ENCODE measurements around the gene ACD.
A peak's percentile ranks its signal among the peaks of the same experiment; 100 is the strongest.

Gene ACD

DNA sequence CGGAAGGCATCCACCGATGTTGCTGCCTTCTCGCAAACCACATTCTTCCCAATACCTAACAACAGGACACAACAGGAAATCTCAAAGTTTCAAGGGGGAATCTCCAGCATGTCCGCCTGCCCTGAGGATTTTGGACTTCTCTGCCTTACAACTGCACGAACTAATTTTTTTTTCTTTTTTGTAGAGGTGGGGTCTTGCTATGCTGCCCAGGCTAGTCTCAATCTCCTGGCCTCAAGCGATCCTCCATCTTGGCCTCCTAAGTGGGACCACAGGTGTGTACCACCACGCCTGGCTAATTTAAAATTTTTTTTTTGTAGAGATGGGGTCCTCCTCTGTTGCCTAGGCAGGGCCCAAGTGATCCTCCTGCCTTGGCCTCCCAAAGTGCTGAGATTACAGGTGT is 15.9 kb upstream of the ACD start:
- DNase-seq (ENCODE audit: low read depth): no peak

DNA sequence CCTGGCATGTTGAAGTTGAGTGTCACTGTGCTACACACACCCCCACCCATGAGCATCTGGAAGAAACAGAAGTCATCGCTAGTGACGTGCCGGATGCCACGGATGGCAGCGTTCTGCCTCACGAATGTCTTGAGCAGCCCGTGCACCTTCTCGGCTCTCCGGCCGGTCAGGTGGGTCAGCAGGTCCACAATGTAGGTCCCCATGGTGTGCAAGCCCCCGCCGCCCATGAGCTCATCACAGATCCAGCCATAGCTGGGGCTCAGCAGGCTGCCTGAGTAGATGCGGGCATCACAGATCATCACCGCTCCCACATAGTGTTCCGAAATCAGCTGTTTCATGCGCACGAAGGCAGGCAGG is 15.5 kb upstream of the ACD start:
- no peak for DNase-seq (ENCODE audit: low read depth)

- DNase-seq (ENCODE audit: low read depth): no peak
These were observed 15.0 kb upstream of the ACD start for GRCh38 chr16:67674851-67675578.

DNA sequence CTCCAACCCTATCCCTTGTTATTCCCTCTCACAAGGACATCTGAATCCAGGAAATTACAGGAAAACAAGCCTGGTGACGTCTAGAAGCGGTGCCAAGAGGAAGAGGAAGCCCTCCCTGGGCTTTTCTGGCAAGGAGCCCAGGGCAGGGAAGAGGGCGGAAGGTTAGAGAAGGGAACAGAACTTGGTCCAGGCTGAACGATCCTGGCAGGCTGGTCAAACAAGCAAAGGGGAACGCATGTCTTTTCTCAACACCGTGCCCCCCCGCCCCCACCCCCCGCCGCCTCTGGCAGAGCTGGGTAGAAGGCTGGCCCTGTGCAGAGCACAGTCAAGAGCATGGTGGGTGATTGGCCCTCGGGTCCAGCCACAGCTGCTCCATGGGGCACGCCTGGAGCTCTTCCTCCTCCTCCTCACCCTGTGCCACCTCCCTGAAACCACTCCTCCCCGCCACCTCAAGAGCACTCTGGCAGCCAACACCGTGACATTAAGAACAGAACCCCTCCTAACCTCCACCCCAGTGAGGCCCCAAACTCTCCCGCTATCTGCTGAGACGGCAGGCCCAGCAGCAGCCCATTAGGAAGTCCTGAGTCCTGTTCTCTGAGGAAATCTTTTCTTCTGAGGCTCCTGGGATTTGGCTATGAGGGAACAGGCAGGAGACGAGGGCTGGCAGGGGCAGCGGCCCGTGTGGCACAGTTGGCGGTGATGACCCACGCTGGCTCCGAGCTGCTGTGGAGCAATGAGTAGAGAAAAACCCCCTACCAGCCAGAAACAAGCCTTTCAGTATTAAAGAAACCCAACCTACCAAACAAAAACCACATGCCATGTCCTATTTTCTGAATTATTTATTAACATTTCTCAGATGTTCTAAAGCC is 13.9 kb upstream of the ACD start:
- DNase-seq (ENCODE audit: low read depth): peak; percentile 64

- peak; percentile 74 for DNase-seq (ENCODE audit: low read depth)
These were observed 12.9 kb upstream of the ACD start for GRCh38 chr16:67672739-67673662.

- DNase-seq (ENCODE audit: low read depth): no peak
These were observed 12.2 kb upstream of the ACD start for GRCh38 chr16:67672306-67672705.

GRCh38 chr16:67669499-67670101 is 9.5 kb upstream of the ACD start:
- no peak for DNase-seq (ENCODE audit: low read depth)

DNA sequence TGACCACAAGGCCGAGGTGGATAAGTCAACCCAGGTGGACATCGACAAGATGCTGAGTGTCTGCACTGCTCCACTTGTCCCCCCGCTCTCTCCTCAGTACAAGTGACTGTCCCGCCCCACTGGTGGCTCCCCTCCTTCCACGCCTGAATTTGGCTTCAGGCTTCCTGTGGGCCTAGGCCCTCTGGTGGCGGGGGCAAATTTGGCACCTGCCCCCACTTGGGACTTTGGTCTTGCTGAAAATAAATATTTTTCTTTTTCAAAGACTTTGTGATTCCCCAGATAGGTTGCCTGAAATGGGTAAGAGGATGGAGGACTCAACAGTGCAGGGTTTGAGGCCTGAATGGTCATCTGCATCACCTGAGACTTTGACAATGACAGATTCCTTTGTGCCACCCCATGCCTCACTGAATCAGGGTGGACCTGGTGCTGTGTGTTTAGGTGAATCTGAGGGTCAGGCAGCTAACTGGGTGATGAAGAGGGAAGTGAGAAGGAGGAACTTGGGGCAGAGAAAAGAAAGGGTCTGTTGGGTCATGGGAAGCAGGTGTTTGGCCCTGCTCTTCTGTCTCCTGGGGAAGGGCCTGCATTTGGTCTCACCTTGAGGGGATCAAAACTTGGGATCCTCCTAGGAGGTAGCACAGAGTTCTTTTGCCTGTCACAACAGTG is 8.6 kb upstream of the ACD start:
- DNase-seq (ENCODE audit: low read depth): no peak

DNA sequence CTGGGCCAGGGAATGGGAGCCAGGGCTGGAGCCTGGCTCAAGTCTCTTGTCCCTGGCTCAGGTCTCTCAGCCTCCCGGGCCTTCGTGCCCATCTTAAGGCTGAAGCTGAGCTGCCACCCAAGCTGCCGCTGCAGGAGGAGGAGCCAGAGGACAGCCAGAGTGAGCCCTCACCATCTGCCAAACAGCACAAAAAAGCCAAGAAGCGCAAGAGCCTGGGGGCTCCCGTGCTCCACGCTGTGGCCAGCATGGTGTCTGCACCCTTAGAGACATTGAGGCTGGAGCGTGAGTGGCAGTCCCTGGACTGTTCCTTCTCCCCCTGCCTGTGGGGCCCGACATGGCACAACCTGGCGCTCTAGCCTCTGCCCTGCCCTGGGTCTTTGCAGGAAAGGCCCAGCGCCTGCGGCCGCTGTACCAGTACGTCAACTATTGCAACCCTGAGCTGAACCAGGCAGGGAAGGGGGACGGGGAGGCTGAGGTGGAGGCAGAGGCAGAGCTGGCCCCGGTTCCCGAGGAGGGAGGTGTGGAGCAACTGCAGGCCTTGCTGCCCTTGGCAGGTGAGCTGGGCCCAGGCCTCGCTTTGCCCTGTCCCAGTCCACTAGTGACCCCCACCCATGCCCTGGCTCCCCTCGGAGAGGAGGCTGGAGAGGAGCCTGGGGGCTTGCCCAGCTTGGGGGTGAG is 7.9 kb upstream of the ACD start:
- peak; percentile 93 for DNase-seq (ENCODE audit: low read depth)

DNA sequence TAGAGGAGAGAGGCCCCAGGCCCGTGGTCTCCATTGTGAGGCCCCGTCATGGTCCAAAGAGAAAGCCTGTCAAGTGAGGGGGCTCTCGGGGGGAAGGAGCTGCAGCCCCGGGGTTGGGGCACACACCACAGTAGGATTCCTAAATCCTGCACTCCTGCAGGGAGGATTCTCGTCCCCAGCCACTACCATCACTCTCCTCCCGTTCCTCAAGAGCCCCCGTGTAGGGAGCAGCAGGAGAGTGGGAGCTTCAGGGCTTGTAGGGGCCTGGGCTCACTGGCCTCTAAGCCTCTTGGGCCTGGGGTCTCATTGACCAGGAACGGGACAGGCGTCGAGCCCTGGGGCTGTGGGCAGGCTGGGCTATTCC is 7.4 kb upstream of the ACD start:
- DNase-seq (ENCODE audit: low read depth): no peak

DNA sequence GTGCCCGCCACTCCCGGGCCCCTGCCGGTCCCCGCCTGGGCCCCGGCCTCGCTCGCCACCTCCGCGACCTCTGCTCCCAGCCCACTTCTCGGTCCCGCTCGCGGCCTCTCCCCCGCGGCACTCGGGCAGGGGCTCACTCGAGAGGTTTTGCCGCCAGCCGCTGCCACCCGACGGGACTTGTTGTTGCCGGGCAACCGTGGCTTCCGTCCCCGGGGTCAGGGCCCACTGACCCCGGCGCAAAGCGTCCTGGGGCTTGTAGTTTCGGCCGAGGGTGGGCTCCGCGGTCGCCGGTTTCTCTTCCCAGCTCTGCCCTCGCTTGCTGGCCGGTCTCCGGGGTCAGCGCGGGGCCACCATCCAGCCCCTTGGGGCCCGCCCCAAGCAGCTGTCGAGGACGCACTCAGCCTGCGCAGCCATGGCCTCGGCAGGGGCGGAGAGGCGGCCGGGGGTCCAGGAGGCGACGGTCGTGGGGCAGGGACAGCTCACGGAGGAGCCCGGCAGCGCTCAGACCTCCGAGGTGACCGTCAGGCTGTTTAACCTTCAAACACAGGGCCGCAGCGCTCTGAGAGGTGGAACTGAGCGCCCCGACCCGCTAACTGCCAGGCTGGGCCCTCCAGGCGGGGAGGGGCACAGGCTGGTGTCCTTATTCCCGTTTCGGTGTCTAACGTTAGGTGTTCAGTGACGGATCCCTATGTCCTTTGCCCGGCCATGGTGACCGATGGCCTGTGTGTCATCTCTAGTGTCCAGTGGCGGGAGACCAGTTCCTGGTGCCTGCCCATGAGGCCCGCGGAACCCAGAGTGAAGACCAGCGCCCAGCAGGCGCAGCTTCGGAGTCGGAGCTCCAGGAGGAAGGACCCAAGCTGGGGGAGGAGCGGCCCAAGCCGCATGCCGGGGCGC is 6.7 kb upstream of the ACD start, which contains the start of the genes C16orf86 and ENKD1:
C16orf86 (plus strand) TSS at position 256 of the 894 bp plus-strand sequence; CDS start at position 413, 157 bp downstream.
ENKD1 (minus strand) TSS at position 192 of the 894 bp plus-strand sequence. CDS start 308 bp downstream, outside the sequence.
- peak; percentile 74 for DNase-seq (ENCODE audit: low read depth)

DNA sequence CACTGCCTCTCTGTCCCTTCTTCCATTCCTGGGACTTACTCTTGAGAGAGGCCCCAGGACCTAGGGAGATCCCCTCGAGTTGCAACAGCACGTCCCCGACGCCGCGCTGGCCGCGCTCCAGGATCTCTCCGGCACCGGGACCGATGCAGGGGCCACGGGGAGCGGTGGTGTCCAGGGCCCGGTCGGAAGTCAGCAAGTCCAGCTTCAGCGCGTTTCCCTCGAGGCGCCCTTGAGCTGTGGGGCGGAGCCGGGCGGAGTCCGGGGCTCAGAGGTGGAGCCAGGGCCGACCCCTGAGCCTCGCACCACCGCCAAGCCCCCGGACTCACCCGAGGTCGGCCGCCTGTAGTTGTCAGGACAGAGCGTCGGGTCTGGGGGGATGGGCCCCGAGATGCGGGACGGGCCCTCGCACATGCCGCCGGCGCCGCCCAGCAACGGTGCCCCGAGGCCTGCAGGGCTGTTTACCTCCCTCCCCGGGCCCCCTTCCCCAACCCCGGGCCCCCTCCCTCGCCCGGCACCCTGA is 6.0 kb upstream of the ACD start:
- DNase-seq (ENCODE audit: low read depth): peak; percentile 36

- DNase-seq (ENCODE audit: low read depth): no peak
These were observed 5.5 kb upstream of the ACD start for GRCh38 chr16:67665598-67665997.

DNA sequence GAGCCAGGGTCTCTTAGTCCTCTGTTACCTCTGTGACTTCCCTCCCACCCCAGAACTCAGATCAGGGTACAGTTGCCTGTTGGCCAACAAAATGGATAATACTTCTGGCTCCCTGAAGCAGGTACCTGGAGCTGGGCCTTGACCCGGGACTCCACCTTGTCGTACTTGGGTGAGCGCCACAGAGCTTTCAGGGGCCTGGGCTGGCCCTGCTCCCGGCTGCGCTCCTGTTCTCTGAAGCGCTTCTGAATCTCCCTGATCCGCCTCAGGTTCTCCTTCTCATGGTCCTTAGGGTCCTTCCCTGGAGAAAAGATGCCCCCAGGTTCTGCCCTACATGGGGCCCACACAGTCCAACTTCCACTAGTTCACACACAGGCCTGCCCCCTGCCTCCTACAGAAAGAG is 4.8 kb upstream of the ACD start:
- DNase-seq (ENCODE audit: low read depth): no peak

DNA sequence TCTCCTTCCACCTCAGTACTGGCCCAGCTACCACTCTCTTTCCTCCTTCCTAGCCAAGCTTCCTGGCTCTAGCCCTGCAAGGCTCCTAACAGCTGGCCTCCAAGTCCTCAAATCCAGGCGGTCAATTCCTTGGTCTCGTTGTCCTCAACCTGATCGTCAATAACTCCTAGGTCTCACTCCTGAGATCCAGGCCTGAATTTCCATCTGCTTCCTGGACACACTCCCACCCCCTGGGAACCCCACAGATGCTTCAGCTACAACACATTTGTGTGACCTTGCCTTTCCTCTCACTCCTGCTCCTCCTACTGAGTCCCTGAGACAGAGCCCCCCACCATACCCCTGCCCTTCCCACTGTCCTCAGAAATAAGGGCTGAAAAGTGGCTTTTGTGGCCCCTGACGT is 4.2 kb upstream of the ACD start:
- no peak for DNase-seq (ENCODE audit: low read depth)

DNA sequence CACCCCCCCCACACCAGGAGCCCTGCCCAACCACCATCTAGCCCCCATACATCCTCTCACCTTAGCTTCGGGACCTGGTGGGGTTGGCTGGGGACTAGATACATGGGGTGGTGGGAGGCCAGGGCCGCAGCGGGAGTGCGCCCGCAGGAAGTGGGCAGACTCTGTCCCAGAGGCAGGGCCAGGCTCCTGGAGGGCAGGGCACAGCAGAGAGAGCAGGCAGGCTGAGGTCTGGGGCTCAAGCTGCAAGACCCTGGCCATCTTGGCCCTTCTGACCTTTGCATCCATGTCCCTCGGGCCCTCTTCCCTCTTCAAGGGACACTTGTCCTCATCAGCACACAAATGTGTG is 3.8 kb upstream of the ACD start:
- no peak for DNase-seq (ENCODE audit: low read depth)

- DNase-seq (ENCODE audit: low read depth): no peak
These were observed 3.3 kb upstream of the ACD start for GRCh38 chr16:67663151-67663876.

GRCh38 chr16:67662653-67663010 is 2.6 kb upstream of the ACD start:
- DNase-seq (ENCODE audit: low read depth): no peak
